ENCODE results near the gene CLPTM1L.

CLPTM1L gene

DNA sequence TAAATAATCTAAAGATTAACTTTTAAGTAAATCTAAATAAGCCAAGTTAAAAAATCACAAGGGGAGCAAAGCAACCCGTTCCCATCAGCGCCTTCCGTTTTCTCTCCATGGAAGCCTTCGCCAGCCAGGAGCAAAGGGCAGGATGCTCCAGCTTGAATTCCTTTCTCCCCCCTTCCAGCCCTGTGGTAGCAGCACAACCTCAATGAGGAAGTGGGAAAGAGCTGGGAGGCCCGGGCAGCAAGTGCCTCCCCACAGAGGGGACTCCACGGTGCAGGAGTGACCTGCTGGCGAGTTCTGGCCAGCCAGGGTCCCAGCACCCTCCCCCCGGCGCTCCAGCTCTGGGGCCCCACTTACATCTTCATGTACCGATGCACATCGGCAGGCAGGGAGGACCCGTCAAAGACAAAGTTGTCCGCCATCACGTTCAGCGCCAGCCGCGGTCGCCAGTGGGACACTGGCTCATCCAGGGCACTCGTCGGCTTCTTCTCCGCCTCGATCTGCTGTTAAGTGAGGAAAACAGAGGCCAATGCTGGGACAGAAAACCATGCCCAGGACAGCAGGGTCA, 6.3 kb downstream of the CLPTM1L start:
- no peak overlapping the region for H3K4me3 ChIP-seq (ENCODE audit: low read depth, low read length)
- TF ChIP-seq, protein P1, sequence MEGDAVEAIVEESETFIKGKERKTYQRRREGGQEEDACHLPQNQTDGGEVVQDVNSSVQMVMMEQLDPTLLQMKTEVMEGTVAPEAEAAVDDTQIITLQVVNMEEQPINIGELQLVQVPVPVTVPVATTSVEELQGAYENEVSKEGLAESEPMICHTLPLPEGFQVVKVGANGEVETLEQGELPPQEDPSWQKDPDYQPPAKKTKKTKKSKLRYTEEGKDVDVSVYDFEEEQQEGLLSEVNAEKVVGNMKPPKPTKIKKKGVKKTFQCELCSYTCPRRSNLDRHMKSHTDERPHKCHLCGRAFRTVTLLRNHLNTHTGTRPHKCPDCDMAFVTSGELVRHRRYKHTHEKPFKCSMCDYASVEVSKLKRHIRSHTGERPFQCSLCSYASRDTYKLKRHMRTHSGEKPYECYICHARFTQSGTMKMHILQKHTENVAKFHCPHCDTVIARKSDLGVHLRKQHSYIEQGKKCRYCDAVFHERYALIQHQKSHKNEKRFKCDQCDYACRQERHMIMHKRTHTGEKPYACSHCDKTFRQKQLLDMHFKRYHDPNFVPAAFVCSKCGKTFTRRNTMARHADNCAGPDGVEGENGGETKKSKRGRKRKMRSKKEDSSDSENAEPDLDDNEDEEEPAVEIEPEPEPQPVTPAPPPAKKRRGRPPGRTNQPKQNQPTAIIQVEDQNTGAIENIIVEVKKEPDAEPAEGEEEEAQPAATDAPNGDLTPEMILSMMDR (IDR thresholded peaks at IDR 0.05; ENCODE audit: low read depth, low read length), result no peak

DNA sequence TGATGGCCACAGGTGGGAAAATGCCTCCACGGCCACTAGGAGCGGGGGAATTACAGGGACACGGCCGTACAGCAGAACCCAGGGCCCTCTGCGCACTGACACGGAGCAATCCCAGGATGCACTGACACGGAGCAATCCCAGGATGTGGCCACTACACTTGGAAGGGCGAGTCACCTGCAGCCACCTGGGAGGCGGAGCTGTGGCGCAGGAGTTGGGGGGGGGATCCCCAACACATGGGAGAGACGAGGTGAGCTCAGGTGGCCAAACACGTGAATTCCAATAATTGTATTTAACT, 6.8 kb downstream of the CLPTM1L start:
- TF ChIP-seq, protein P1 (IDR thresholded peaks at IDR 0.05; ENCODE audit: low read depth, low read length), result no peak
- no peak overlapping the region for H3K4me3 ChIP-seq (ENCODE audit: low read depth, low read length)

DNA sequence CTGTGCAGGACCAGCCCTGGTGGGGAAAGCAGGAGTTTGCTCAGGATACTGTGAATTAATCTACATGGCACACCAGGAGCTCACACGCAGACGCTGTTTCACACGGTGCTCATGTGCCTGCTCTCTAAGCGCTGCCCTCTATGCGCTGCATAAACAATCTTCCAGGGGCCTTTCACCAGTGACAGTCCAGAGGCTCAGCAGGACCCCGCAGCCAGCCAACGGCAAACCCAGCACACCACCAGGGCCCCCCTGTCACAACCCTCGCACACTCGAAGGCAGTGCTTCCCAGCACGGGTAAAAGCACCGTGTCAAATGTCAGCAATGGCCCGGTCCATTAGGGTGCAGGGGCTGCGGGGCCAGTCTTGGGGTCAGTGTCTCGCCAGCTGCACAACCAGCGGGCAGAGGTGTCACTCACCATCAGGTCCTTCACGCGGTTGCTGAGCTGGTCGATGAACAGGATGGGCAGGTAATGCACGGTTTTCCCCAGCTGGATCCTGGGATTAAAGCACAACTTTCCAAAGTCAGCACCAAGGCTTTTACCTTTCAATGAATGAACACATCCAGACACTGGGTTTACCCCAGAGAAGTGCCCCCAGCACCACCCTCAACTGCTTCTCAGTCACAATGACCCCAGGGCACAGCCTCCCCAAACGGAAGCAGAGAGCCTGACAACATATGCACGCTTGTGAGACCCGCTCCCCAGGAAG, 7.3 kb downstream of the CLPTM1L start:
- TF ChIP-seq, protein P1 (IDR thresholded peaks at IDR 0.05; ENCODE audit: low read depth, low read length), result no peak
- no peak overlapping the region for H3K4me3 ChIP-seq (ENCODE audit: low read depth, low read length)

DNA sequence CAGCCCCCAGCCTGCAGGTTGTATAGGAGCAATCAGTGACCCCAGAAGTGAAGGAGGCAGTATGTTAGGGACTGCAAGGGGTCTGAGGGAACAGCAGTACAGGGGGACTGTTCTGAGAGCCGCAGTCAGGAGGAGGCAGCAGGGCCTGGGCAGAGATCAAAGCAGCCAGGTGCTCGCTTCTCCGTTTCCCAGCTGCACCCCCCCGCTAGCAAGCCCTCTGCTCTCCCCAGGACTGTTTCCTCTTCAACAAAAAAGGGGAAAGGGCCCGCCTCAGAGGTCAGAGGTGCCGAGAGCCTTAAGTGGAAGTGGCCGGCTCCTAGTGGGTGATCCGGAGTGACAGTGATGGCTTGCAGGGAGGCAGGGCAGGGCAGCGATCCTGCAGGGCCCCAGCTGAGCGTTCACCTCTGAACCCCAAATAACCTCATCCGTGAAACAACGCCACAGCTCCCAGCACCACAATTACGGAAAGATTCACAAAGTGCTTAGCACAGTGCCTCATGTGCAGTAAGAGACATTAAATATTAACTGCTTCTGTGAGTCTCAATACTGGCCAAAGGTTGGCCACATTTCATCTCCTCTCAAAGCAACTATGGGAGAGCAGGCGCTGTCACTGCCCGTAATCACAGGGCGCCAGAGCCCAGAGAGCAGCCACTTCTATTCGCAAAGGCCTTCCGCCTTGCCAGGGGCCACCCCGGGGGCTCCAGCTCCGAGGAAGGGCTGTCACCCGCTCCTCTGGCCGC, 8.0 kb downstream of the CLPTM1L start:
- TF ChIP-seq, protein P1 (IDR thresholded peaks at IDR 0.05; ENCODE audit: low read depth, low read length), result no peak
- H3K4me3 ChIP-seq (ENCODE audit: low read depth, low read length), result no peak overlapping the region

DNA sequence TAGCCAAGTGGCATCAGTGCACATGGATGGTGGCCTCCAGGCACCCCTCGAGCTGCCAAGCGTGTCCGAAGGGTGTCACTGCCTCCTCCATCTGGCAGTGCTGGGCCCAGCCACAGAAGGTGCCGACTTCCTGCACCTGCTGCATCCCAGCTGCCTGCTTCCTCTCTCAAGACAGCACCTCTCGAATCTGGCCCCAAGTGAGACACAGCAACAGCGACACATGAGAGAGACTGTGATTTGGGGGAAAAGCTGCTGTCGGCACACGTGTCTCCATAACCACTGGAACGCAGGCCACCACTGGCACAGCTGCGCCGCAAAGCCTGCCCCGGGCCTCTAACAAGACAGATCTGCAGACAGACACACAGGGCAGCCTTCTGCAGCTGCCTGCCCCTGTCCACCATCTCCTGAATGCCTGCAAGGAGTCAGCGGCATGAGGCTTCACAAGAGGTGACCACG, 8.8 kb downstream of the CLPTM1L start:
- TF ChIP-seq, protein P1 (IDR thresholded peaks at IDR 0.05; ENCODE audit: low read depth, low read length), result no peak
- no peak overlapping the region for H3K4me3 ChIP-seq (ENCODE audit: low read depth, low read length)

DNA sequence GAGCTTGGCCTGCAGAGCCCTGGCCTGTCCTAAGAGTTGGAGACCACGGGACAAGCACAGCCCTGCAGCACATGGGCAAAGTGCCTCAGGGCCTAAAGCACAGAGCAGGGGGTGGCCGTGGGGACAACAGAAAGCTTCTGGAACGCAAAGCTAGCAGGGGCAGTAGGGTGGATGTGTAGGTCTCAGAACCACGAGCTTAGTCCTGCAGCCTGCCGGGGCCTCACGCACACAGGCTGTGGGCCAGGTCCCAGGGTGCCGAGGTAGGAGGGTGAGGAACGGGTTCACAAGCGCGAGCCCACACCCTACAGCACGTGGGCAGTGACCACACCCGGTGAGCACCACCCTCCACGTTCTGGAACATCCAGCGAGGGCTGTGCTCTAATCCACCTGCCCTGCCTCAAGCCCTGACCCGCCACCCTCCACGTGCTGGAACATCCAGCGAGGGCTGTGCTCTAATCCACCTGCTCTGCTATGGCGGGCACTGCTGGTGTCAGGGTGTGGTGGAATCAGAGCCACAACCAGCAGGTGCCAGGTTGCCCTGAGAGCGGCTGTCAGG, 9.3 kb downstream of the CLPTM1L start:
- no peak overlapping the region for H3K4me3 ChIP-seq (ENCODE audit: low read depth, low read length)
- TF ChIP-seq, protein P1 (IDR thresholded peaks at IDR 0.05; ENCODE audit: low read depth, low read length), result no peak

Measured in WI38 (cell line).